Mesothelial cell of epicardium (in vitro differentiated cells): ENCODE data around the gene TARP.

Experiments
- DNase-seq, 2 experiments: peaks; one replicate each; pipeline ENCODE4 v3.0.0; 2021; ENCODE audit warnings: low spot score in 2 of 2; ENCODE audit not compliant: unreplicated experiment in 2 of 2
- H3K27ac Mint-ChIP-seq: 2 replicates; pipeline ENCODE4 v1.8.0; 2021; ENCODE audit warnings: mixed read lengths
- H3K27me3 Mint-ChIP-seq: 2 replicates; pipeline ENCODE4 v1.8.0; 2021; ENCODE audit warnings: low read depth, mixed read lengths
- H3K36me3 Mint-ChIP-seq: 2 replicates; pipeline ENCODE4 v1.8.0; 2021; ENCODE audit warnings: mixed read lengths
- H3K4me1 Mint-ChIP-seq: 2 replicates; pipeline ENCODE4 v1.8.0; 2021; ENCODE audit warnings: mixed read lengths
- H3K4me3 Mint-ChIP-seq: 2 replicates; pipeline ENCODE4 v1.8.0; 2021; ENCODE audit warnings: mild to moderate bottlenecking, moderate library complexity, mixed read lengths
- H3K9me3 Mint-ChIP-seq: 2 replicates; pipeline ENCODE4 v1.8.0; 2021; ENCODE audit warnings: mixed read lengths
- CTCF ChIP-seq: fragments of 200-600 bp; sonication (generic); IDR thresholded peaks from one replicate; pipeline ENCODE4 v1.5.0; 2021; ENCODE audit warnings: antibody characterized with exemption; ENCODE audit not compliant: unreplicated experiment

TARP gene

GRCh38 chr7:38291650-38292049 is 18.2 kb upstream of the TARP start:
- no peak for TF ChIP-seq CTCF
- H3K4me1 Mint-ChIP-seq = no peaks in the 10 kb centered on the region
- H3K27me3 Mint-ChIP-seq = peaks cover 5% of the 10 kb centered on the region
- no peaks in the 10 kb centered on the region for H3K36me3 Mint-ChIP-seq
- DNase-seq = no peak
- H3K9me3 Mint-ChIP-seq = no peaks in the 10 kb centered on the region
- no peak overlapping the region for H3K4me3 Mint-ChIP-seq
- no peak overlapping the region for H3K27ac Mint-ChIP-seq

- H3K27me3 Mint-ChIP-seq = peaks cover 9% of the 10 kb centered on the region
- no peak overlapping the region for H3K27ac Mint-ChIP-seq
- no peaks in the 10 kb centered on the region for H3K4me1 Mint-ChIP-seq
- no peaks in the 10 kb centered on the region for H3K36me3 Mint-ChIP-seq
- H3K9me3 Mint-ChIP-seq = no peaks in the 10 kb centered on the region
- H3K4me3 Mint-ChIP-seq = no peak overlapping the region
- DNase-seq = no peak
- TF ChIP-seq CTCF = no peak
Observed at GRCh38 chr7:38291117-38291647, 17.7 kb upstream of the TARP start.

- Mint-ChIP-seq H3K27ac (no peak overlapping the region), H3K27me3 (peaks cover 13% of the 10 kb centered on the region), H3K4me3 (no peak overlapping the region)
Observed at GRCh38 chr7:38284553-38284952, 11.1 kb upstream of the TARP start.

GRCh38 chr7:38283809-38284208 is 10.4 kb upstream of the TARP start:
- H3K36me3 Mint-ChIP-seq = no peaks in the 10 kb centered on the region
- H3K27me3 Mint-ChIP-seq = peaks cover 11% of the 10 kb centered on the region
- no peaks in the 10 kb centered on the region for H3K9me3 Mint-ChIP-seq
- peaks cover 10% of the 10 kb centered on the region for H3K4me1 Mint-ChIP-seq
- no peak for DNase-seq
- no peak for TF ChIP-seq CTCF
- no peak overlapping the region for H3K4me3 Mint-ChIP-seq
- H3K27ac Mint-ChIP-seq = no peak overlapping the region

More at GRCh38 chr7:38284553-38284952, 11.1 kb upstream of the TARP start:
- H3K9me3 Mint-ChIP-seq = no peaks in the 10 kb centered on the region
- no peaks in the 10 kb centered on the region for H3K36me3 Mint-ChIP-seq
- no peak for DNase-seq
- peaks cover 10% of the 10 kb centered on the region for H3K4me1 Mint-ChIP-seq
- no peak for TF ChIP-seq CTCF

- H3K36me3 Mint-ChIP-seq = no peaks in the 10 kb centered on the region
- H3K4me1 Mint-ChIP-seq = peaks cover 10% of the 10 kb centered on the region
- no peak for DNase-seq
- peaks cover 11% of the 10 kb centered on the region for H3K27me3 Mint-ChIP-seq
- no peak overlapping the region for H3K27ac Mint-ChIP-seq
- no peaks in the 10 kb centered on the region for H3K9me3 Mint-ChIP-seq
- no peak overlapping the region for H3K4me3 Mint-ChIP-seq
- no peak for TF ChIP-seq CTCF
Observed at GRCh38 chr7:38283107-38283506, 9.7 kb upstream of the TARP start.

GRCh38 chr7:38282081-38282480 is 8.6 kb upstream of the TARP start:
- H3K27me3 Mint-ChIP-seq = peaks cover 11% of the 10 kb centered on the region

More at GRCh38 chr7:38282081-38282480, 8.6 kb upstream of the TARP start:
- Mint-ChIP-seq H3K27ac (no peak overlapping the region), H3K4me1 (peaks cover 10% of the 10 kb centered on the region), H3K36me3 (no peaks in the 10 kb centered on the region), H3K4me3 (no peak overlapping the region), H3K9me3 (no peaks in the 10 kb centered on the region)
- DNase-seq = no peak
- TF ChIP-seq CTCF = no peak
